Left ventricle myocardium inferior (tissue), 1 donor: ENCODE data around the gene KLHL3. TPM values are rescaled to one million over a fixed set of nuclear protein-coding genes. Genes with fewer than 3 reads are reported as not detected.

ENCODE experiments used
- DNase-seq: peaks from one replicate; pipeline ENCODE4 v3.0.0-alpha.2; 2020
- H3K27ac ChIP-seq: fragments of 200-600 bp; replicated peaks from 2 replicates; pipeline ENCODE4 v1.8.0; 2021
- H3K27me3 ChIP-seq: fragments of 200-600 bp; 2 replicates; pipeline ENCODE4 v1.8.0; 2021; ENCODE audit warnings: low read depth
- H3K36me3 ChIP-seq: fragments of 200-600 bp; 2 replicates; pipeline ENCODE4 v1.8.0; 2021
- H3K4me1 ChIP-seq: fragments of 200-600 bp; 2 replicates; pipeline ENCODE4 v1.8.0; 2021
- H3K4me3 ChIP-seq: fragments of 200-600 bp; 2 replicates; pipeline ENCODE4 v1.8.0; 2021; ENCODE audit warnings: mild to moderate bottlenecking, moderate library complexity
- H3K9me3 ChIP-seq: fragments of 200-600 bp; replicated peaks from 2 replicates; pipeline ENCODE4 v1.8.0; 2021
- CTCF ChIP-seq: fragments of 200-600 bp; IDR thresholded peaks from 2 replicates; pipeline ENCODE4 v1.8.0; 2021; ENCODE audit warnings: antibody characterized with exemption, mild to moderate bottlenecking, borderline replicate concordance
- intact Hi-C: fragments of 100-400 bp; cut with micrococcal nuclease; formaldehyde crosslinking; loops from one replicate; pipeline ENCODE4 v1.11.0; 2022
- total RNA-seq: library from RNA; stranded (reverse); fragmentation: NEBNext Ultra II Directional; extraction: Animal tissue kit (Norgen Biotek cat#: 25700); gene quantifications from one replicate; pipeline ENCODE4 v1.2.1, GENCODE V29; 2021
- donor health status: DM: no; HTN: yes; CAD: no; lungs with severe emphysema.

KLHL3 gene
- total RNA-seq, 1 donor from 2014 or later = 26.3 TPM

GRCh38 chr5:137761566-137761965 lies 25.7 kb upstream of the KLHL3 start:
- no peaks in the 10 kb centered on the region for H3K36me3 ChIP-seq
- H3K4me1 ChIP-seq = no peaks in the 10 kb centered on the region
- no peaks in the 10 kb centered on the region for H3K9me3 ChIP-seq
- H3K27ac ChIP-seq = no peak overlapping the region
- intact Hi-C loops = no loop called here
- DNase-seq = no peak
- H3K4me3 ChIP-seq = no peak overlapping the region
- TF ChIP-seq CTCF = no peak
- no peaks in the 10 kb centered on the region for H3K27me3 ChIP-seq

GRCh38 chr5:137760719-137761516 lies 25.0 kb upstream of the KLHL3 start:
- no peaks in the 10 kb centered on the region for H3K4me1 ChIP-seq
- no peak overlapping the region for H3K27ac ChIP-seq
- H3K27me3 ChIP-seq = no peaks in the 10 kb centered on the region
- no peaks in the 10 kb centered on the region for H3K9me3 ChIP-seq
- intact Hi-C loops = no loop called here
- H3K36me3 ChIP-seq = no peaks in the 10 kb centered on the region
- no peak overlapping the region for H3K4me3 ChIP-seq
- DNase-seq = no peak
- TF ChIP-seq CTCF = no peak

DNA sequence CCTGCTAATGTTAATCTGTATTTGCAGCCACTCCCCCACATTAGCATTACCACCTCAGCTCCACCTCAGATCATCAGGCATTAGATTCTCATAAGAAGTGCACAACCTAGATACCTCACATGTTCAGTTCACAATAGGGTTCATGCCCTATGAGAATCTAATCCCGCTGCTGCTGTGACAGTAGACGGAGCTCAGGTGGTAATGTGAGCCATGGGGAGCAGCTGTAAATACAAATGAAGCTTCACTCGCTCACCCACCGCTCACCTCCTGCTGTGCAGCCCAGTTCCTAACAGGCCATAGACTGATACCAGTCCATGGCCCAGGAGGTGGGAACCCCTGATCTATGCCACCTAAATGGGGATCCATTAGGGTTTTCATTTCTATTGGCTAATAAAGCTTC lies 24.4 kb upstream of the KLHL3 start:
- Histone ChIP-seq H3K9me3 (no peaks in the 10 kb centered on the region), H3K4me1 (peaks cover 2% of the 10 kb centered on the region), H3K36me3 (no peaks in the 10 kb centered on the region), H3K27ac (no peak overlapping the region), H3K4me3 (no peak overlapping the region), H3K27me3 (no peaks in the 10 kb centered on the region)
- TF ChIP-seq CTCF = no peak
- DNase-seq = no peak
- intact Hi-C loops = no loop called here

- Histone ChIP-seq H3K9me3 (no peaks in the 10 kb centered on the region), H3K27ac (no peak overlapping the region), H3K4me1 (peaks cover 14% of the 10 kb centered on the region), H3K27me3 (no peaks in the 10 kb centered on the region), H3K36me3 (no peaks in the 10 kb centered on the region), H3K4me3 (no peak overlapping the region)
- no peak for TF ChIP-seq CTCF
- DNase-seq = no peak
- intact Hi-C loops = no loop called here
Observed at GRCh38 chr5:137758715-137759306, 22.9 kb upstream of the KLHL3 start.

GRCh38 chr5:137758121-137758520 lies 22.2 kb upstream of the KLHL3 start:
- H3K27ac ChIP-seq = no peak overlapping the region
- no peak overlapping the region for H3K4me3 ChIP-seq
- no peak for TF ChIP-seq CTCF
- no peaks in the 10 kb centered on the region for H3K36me3 ChIP-seq
- no peak for DNase-seq
- H3K4me1 ChIP-seq = peaks cover 21% of the 10 kb centered on the region
- no peaks in the 10 kb centered on the region for H3K27me3 ChIP-seq
- H3K9me3 ChIP-seq = no peaks in the 10 kb centered on the region
- intact Hi-C loops = no loop called here
